GM12878 (cell line): ENCODE data around the gene KCNN3. TPM values are rescaled to one million over a fixed set of nuclear protein-coding genes. Genes with fewer than 3 reads are reported as not detected.

ENCODE experiments used
- ATAC-seq: fragments of 200-7000 bp; cut with Tn5 transposase; 3 replicates; pipeline ENCODE4 v1.9.1; 2020; ENCODE audit warnings: mild to moderate bottlenecking, moderate library complexity
- BruUV-seq: library from RNA; stranded (reverse); fragments of 400-500 nt; replicated peaks from 2 replicates; lab custom pipeline; 2021; lab: Mats Ljungman, UMichigan
- CTCF ChIA-PET: fragments of 300-600 bp; sonication (Branson Sonifier 250); formaldehyde crosslinking; extraction: SDS; loops from one replicate; lab custom pipeline; 2021; ENCODE audit warnings: inconsistent platforms; lab: Yijun Ruan, JAX
- POLR2A ChIA-PET: fragments of 350-600 bp; formaldehyde crosslinking; extraction: SDS; loops from one replicate; lab custom pipeline; 2021; ENCODE audit warnings: inconsistent platforms; lab: Charles Lee
- RAD21 ChIA-PET: fragments of 300-600 bp; sonication (Branson Sonifier 250); formaldehyde crosslinking; loops from one replicate; lab custom pipeline; 2023; ENCODE audit warnings: antibody characterized with exemption; ENCODE audit not compliant: unreplicated experiment; lab: Charles Lee
- SMC1A ChIA-PET: fragments of 300-600 bp; sonication (Branson Sonifier 250); formaldehyde crosslinking; loops from one replicate; lab custom pipeline; 2023; ENCODE audit not compliant: unreplicated experiment, uncharacterized antibody; lab: Charles Lee
- DNase-seq: peaks from one replicate; pipeline ENCODE4 v3.0.0-alpha.2; 2011; ENCODE audit warnings: low read depth, low spot score
- FAIRE-seq: peaks from 3 replicates; lab custom pipeline; 2011; peaks lifted over from hg19 to GRCh38; lab: Jason Lieb, UNC
- H2AFZ ChIP-seq: 2 replicates; pipeline ENCODE4 v1.6.0; 2011; ENCODE audit warnings: low read depth, low read length, control low read depth; ENCODE audit not compliant: control insufficient read depth
- H3K27ac ChIP-seq: 2 replicates; pipeline ENCODE4 v1.5.1; 2011; ENCODE audit warnings: control low read depth; ENCODE audit not compliant: control insufficient read depth, insufficient read depth
- H3K27me3 ChIP-seq, 2 experiments: replicated peaks in 1 of 2; 2 replicates each; pipeline versions ENCODE4 v1.6.0 to v1.6.1; 2011; ENCODE audit warnings: low read length in 1 of 2; ENCODE audit not compliant: control insufficient read depth in 2 of 2, insufficient read depth in 2 of 2
- H3K36me3 ChIP-seq, 2 experiments: 2 replicates each; pipeline ENCODE4 v1.5.1; 2011; ENCODE audit warnings: low read length in 1 of 2; ENCODE audit not compliant: control insufficient read depth in 2 of 2, insufficient read depth in 2 of 2
- H3K4me1 ChIP-seq: 2 replicates; pipeline ENCODE4 v1.6.1; 2011; ENCODE audit warnings: mild to moderate bottlenecking, low read length, moderate library complexity, mixed read lengths; ENCODE audit not compliant: control insufficient read depth, insufficient read depth
- H3K4me2 ChIP-seq: 2 replicates; pipeline ENCODE4 v1.6.0; 2011; ENCODE audit warnings: control low read depth; ENCODE audit not compliant: control insufficient read depth, insufficient read depth
- H3K4me3 ChIP-seq: fragments of 200-600 bp; sonication (generic); 2 replicates; pipeline ENCODE4 v1.5.1; 2016
- H3K79me2 ChIP-seq: 2 replicates; pipeline ENCODE4 v1.6.0; 2011; ENCODE audit warnings: low read length; ENCODE audit not compliant: control insufficient read depth, insufficient read depth
- H3K9ac ChIP-seq: 2 replicates; pipeline ENCODE4 v1.8.0; 2011; ENCODE audit warnings: low read length, control low read depth, mixed read lengths; ENCODE audit not compliant: control insufficient read depth, insufficient read depth
- H3K9me3 ChIP-seq: replicated peaks from 3 replicates; pipeline ENCODE4 v1.5.1; 2011; ENCODE audit warnings: mild to moderate bottlenecking, low read length; ENCODE audit not compliant: control insufficient read depth, insufficient read depth
- H4K20me1 ChIP-seq: 2 replicates; pipeline ENCODE4 v1.6.0; 2011; ENCODE audit not compliant: control insufficient read depth, insufficient read depth
- CBFB ChIP-seq: IDR thresholded peaks from 2 replicates; pipeline ENCODE4 v1.6.1; 2016; ENCODE audit warnings: antibody characterized with exemption, low read depth
- CREB1 ChIP-seq: IDR thresholded peaks from 2 replicates; pipeline ENCODE4 v1.6.1; 2012; ENCODE audit warnings: low read depth, mild to moderate bottlenecking, inconsistent platforms
- EGR1 ChIP-seq, 2 experiments: IDR thresholded peaks; 1 replicate in 1 of 2; 2 replicates in 1 of 2; pipeline ENCODE4 v1.6.1; 2011 to 2012; ENCODE audit warnings: low read depth in 2 of 2, low read length in 2 of 2, borderline replicate concordance in 1 of 2, mild to moderate bottlenecking in 1 of 2, moderate library complexity in 1 of 2
- IRF4 ChIP-seq: IDR thresholded peaks from 2 replicates; pipeline ENCODE4 v1.6.1; 2011; ENCODE audit warnings: low read depth, low read length
- KAT2A ChIP-seq: conservative IDR thresholded peaks from 2 replicates; pipeline ENCODE4 v1.6.1; 2011; ENCODE audit warnings: low read depth, low read length; ENCODE audit not compliant: control insufficient read depth
- NR2F1 ChIP-seq: fragments of 450-650 bp; conservative IDR thresholded peaks from 2 replicates; pipeline ENCODE4 v1.6.1; 2017; ENCODE audit warnings: mild to moderate bottlenecking
- RUNX3 ChIP-seq: IDR thresholded peaks from 2 replicates; pipeline ENCODE4 v1.6.1; 2012; ENCODE audit warnings: low read length, inconsistent platforms
- SREBF1 ChIP-seq: IDR thresholded peaks from 2 replicates; pipeline ENCODE4 v1.6.1; 2012; ENCODE audit warnings: mild to moderate bottlenecking, low read length
- WGBS: methylation state at CpG from one replicate; pipeline ENCODE4 v1.1.6; 2016; ENCODE audit warnings: low lambda C conversion rate; ENCODE audit not compliant: insufficient replicate concordance, insufficient coverage; ENCODE audit errors: missing lambda C conversion rate; 5-methylcytosine and 5-hydroxymethylcytosine counted together
- in situ Hi-C: fragments of 300-500 bp; cut with MboI; formaldehyde crosslinking; loops from 9 replicates; pipeline ENCODE4 v1.14.3; 2018; ENCODE audit warnings: mixed read lengths
- intact Hi-C: fragments of 100-400 bp; cut with micrococcal nuclease; formaldehyde crosslinking; loops from one replicate; pipeline ENCODE4 v1.14.2; 2022; ENCODE audit not compliant: unreplicated experiment
- polyA plus RNA-seq, 11 experiments: library from polyadenylated mRNA; depleted of rRNA in 4 of 11; unstranded in 6 of 11; stranded (reverse) in 5 of 11; fragments of >200 nt; fragmentation: Nextera tagmentation in 4 of 11; fragmentation: Illumina TruSeq in 1 of 11; extraction: Ambion mirVana in 4 of 11; extraction: Trizol in 1 of 11; gene quantifications; 1 replicate in 1 of 11; 2 replicates in 10 of 11; pipeline versions ENCODE4 v1.2.1 to v1.2.3, GENCODE V29; 2011 to 2016; ENCODE audit warnings: inconsistent platforms in 2 of 11, missing spikeins in 2 of 11, low read depth in 1 of 11
- total RNA-seq, 4 experiments: library from RNA; depleted of rRNA in 3 of 4; stranded (reverse); fragments of >200 nt in 3 of 4; fragmentation: Illumina TruSeq in 1 of 4; extraction: Trizol in 1 of 4; gene quantifications; 2 replicates each; pipeline versions ENCODE4 v1.2.1 to v1.2.3, GENCODE V29; 2013 to 2021
- TF ChIP-seq, protein P1 (sequence below): fragments of 450-650 bp; IDR thresholded peaks from 2 replicates; pipeline ENCODE4 v1.6.1; 2016; ENCODE audit warnings: mild to moderate bottlenecking, moderate library complexity, borderline replicate concordance
- TF ChIP-seq, protein P2 (sequence below): fragments of 450-650 bp; IDR thresholded peaks from 2 replicates; pipeline ENCODE4 v1.6.1; 2017; ENCODE audit warnings: borderline replicate concordance
- TF ChIP-seq, protein P3 (sequence below): fragments of 150-350 bp; IDR thresholded peaks from 2 replicates; pipeline ENCODE4 v1.6.1; 2014; ENCODE audit warnings: mild to moderate bottlenecking, low read depth, low read length

KCNN3 gene
- total and polyA plus RNA-seq, 10 of the 15 experiments (the other 5 are each of a cell fraction or from before 2014, with no cell fraction given): 3.5 to 26.4 (median 14.9) TPM

DNA sequence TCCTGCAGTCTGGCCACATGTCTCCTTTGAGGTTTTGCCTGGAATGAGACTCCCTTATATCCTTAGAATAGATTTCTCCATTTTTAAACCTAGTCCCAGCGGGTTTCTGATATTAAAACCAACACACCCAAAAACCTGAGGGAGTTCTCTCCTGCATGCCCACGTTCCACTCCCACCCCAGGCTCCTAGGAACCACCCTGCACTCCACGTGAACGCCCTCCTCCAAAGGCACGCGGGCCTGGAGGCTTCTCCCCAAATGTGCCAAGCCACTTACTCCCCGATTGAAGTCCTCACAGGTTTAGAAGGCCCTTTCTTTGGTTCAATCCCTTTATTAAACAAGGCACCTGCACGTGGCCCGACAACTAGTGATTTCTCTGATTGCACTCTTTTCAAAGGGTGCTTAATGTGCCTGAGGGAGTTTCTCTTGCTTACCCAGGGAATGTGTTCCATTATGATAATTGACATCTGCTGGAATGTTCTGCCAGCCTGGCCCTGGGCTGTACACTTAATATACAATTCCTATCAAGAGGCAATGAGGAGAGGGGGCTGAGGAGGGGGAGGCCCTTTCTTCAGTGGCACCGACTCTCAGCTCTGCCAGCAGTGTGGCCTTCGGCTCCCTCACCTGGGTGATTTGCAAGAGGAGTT is 157.8 kb downstream of the KCNN3 start:
- no peaks in the 10 kb centered on the region for H3K79me2 ChIP-seq
- ATAC-seq (no peak), DNase-seq (no peak), FAIRE-seq (no peak)
- H3K9me3 ChIP-seq: no peaks in the 10 kb centered on the region; the same call in 2 of the 3 replicates
- no peak overlapping the region for H3K4me3 ChIP-seq
- in situ Hi-C loops (no loop called here), intact Hi-C loops (no loop called here)
- H3K27ac ChIP-seq: no peak overlapping the region
- CTCF ChIA-PET: no interaction called here
- H4K20me1 ChIP-seq: no peaks in the 10 kb centered on the region
- SMC1A ChIA-PET: interaction anchor here (1.0 kb wide), 1 partner anchor 133 kb away, joined by 3 read pairs; no protein-coding TSS in a partner anchor
- RAD21 ChIA-PET: no interaction called here
- WGBS: 79% methylated on average over 11 of the region's 11 CpGs
- H3K9ac ChIP-seq: no peak overlapping the region
- no peak overlapping the region for H3K4me2 ChIP-seq
- POLR2A ChIA-PET: interaction anchor here (0.6 kb wide), 1 partner anchor 75 kb away, joined by 6 read pairs; no protein-coding TSS in a partner anchor
- no peak overlapping the region for H2AFZ ChIP-seq
- no peaks in the 10 kb centered on the region for H3K27me3 ChIP-seq
- peaks cover 3% of the 10 kb centered on the region; the same call in 1 of the 2 replicates for H3K4me1 ChIP-seq
- peaks cover 3 to 13% of the 10 kb centered on the region in 2 experiments; a peak in 3 of 4 replicates for H3K36me3 ChIP-seq
- no TSS peak for BruUV-seq
- TF ChIP-seq NR2F1: no peak
- no peak for TF ChIP-seq SREBF1
- TF ChIP-seq CREB1: no peak
- no peak for TF ChIP-seq IRF4
- TF ChIP-seq KAT2A: no peak
- no peak for TF ChIP-seq RUNX3
- no peak for TF ChIP-seq EGR1 (IDR thresholded peaks at IDR 0.05; ENCODE audit: borderline replicate concordance in 1 of 2, low read depth in 2 of 2, low read length in 2 of 2)
- TF ChIP-seq CBFB: no peak
- TF ChIP-seq, protein P1, sequence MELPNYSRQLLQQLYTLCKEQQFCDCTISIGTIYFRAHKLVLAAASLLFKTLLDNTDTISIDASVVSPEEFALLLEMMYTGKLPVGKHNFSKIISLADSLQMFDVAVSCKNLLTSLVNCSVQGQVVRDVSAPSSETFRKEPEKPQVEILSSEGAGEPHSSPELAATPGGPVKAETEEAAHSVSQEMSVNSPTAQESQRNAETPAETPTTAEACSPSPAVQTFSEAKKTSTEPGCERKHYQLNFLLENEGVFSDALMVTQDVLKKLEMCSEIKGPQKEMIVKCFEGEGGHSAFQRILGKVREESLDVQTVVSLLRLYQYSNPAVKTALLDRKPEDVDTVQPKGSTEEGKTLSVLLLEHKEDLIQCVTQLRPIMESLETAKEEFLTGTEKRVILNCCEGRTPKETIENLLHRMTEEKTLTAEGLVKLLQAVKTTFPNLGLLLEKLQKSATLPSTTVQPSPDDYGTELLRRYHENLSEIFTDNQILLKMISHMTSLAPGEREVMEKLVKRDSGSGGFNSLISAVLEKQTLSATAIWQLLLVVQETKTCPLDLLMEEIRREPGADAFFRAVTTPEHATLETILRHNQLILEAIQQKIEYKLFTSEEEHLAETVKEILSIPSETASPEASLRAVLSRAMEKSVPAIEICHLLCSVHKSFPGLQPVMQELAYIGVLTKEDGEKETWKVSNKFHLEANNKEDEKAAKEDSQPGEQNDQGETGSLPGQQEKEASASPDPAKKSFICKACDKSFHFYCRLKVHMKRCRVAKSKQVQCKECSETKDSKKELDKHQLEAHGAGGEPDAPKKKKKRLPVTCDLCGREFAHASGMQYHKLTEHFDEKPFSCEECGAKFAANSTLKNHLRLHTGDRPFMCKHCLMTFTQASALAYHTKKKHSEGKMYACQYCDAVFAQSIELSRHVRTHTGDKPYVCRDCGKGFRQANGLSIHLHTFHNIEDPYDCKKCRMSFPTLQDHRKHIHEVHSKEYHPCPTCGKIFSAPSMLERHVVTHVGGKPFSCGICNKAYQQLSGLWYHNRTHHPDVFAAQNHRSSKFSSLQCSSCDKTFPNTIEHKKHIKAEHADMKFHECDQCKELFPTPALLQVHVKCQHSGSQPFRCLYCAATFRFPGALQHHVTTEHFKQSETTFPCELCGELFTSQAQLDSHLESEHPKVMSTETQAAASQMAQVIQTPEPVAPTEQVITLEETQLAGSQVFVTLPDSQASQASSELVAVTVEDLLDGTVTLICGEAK: no peak
- TF ChIP-seq, protein P2, sequence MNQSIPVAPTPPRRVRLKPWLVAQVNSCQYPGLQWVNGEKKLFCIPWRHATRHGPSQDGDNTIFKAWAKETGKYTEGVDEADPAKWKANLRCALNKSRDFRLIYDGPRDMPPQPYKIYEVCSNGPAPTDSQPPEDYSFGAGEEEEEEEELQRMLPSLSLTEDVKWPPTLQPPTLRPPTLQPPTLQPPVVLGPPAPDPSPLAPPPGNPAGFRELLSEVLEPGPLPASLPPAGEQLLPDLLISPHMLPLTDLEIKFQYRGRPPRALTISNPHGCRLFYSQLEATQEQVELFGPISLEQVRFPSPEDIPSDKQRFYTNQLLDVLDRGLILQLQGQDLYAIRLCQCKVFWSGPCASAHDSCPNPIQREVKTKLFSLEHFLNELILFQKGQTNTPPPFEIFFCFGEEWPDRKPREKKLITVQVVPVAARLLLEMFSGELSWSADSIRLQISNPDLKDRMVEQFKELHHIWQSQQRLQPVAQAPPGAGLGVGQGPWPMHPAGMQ: no peak
- TF ChIP-seq, protein P3, sequence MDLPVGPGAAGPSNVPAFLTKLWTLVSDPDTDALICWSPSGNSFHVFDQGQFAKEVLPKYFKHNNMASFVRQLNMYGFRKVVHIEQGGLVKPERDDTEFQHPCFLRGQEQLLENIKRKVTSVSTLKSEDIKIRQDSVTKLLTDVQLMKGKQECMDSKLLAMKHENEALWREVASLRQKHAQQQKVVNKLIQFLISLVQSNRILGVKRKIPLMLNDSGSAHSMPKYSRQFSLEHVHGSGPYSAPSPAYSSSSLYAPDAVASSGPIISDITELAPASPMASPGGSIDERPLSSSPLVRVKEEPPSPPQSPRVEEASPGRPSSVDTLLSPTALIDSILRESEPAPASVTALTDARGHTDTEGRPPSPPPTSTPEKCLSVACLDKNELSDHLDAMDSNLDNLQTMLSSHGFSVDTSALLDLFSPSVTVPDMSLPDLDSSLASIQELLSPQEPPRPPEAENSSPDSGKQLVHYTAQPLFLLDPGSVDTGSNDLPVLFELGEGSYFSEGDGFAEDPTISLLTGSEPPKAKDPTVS: no peak
